ENCODE measurements around the gene GOLGA6L2.

Gene GOLGA6L2

DNA sequence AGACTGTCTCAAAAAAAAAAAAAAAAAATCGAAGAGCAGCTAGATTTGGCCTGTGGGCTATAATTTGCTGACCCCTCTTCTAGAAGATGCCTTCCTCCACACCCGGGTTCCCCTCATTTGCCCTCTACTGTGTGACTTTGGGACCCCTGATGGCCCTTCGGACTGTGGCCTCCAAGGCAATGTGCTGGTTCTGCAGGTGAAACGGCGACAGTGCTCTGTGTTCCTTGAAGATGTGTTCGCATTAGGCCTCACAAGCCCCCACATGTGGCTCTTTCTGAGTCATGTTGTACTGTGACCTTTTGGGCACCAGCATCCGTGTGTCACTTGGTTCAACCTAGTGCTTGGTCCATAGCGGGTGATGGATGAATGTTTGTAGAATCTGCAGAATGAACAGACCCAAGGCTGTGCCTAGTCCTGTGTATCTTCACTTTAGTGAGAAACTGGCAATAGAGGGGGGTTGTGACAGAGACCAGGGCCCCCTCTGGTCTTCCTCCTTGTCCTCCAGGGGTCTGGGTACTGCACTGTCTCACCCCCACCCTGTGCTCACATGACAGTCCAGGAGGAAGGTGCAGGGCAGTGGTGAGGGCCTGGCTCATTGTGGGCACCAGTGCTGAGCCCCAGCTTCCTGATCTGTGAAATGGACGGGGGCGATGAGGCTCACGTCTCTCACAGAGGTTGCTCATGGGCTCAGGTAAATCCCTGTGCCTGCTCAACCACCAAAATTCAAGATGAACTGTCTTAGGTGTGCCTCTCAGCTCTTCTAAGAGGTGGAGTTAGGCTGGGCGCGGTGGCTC, 22.7 kb downstream of the GOLGA6L2 start:
- no peaks in the 10 kb centered on the region for H3K4me1 ChIP-seq (ENCODE audit: control insufficient read depth in 1 of 2, insufficient read depth in 1 of 2, low read depth in 1 of 2, low read length in 1 of 2)
- H3K27ac ChIP-seq: no peak overlapping the region
- H3K27me3 ChIP-seq: no peaks in the 10 kb centered on the region
- H3K36me3 ChIP-seq: no peaks in the 10 kb centered on the region
- H3K9me3 ChIP-seq: no peaks in the 10 kb centered on the region
- TF ChIP-seq, protein P1, sequence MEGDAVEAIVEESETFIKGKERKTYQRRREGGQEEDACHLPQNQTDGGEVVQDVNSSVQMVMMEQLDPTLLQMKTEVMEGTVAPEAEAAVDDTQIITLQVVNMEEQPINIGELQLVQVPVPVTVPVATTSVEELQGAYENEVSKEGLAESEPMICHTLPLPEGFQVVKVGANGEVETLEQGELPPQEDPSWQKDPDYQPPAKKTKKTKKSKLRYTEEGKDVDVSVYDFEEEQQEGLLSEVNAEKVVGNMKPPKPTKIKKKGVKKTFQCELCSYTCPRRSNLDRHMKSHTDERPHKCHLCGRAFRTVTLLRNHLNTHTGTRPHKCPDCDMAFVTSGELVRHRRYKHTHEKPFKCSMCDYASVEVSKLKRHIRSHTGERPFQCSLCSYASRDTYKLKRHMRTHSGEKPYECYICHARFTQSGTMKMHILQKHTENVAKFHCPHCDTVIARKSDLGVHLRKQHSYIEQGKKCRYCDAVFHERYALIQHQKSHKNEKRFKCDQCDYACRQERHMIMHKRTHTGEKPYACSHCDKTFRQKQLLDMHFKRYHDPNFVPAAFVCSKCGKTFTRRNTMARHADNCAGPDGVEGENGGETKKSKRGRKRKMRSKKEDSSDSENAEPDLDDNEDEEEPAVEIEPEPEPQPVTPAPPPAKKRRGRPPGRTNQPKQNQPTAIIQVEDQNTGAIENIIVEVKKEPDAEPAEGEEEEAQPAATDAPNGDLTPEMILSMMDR (IDR thresholded peaks at IDR 0.05): no peak
- H3K4me3 ChIP-seq (ENCODE audit: low read depth in 1 of 2, low read length in 1 of 2): no peak overlapping the region

DNA sequence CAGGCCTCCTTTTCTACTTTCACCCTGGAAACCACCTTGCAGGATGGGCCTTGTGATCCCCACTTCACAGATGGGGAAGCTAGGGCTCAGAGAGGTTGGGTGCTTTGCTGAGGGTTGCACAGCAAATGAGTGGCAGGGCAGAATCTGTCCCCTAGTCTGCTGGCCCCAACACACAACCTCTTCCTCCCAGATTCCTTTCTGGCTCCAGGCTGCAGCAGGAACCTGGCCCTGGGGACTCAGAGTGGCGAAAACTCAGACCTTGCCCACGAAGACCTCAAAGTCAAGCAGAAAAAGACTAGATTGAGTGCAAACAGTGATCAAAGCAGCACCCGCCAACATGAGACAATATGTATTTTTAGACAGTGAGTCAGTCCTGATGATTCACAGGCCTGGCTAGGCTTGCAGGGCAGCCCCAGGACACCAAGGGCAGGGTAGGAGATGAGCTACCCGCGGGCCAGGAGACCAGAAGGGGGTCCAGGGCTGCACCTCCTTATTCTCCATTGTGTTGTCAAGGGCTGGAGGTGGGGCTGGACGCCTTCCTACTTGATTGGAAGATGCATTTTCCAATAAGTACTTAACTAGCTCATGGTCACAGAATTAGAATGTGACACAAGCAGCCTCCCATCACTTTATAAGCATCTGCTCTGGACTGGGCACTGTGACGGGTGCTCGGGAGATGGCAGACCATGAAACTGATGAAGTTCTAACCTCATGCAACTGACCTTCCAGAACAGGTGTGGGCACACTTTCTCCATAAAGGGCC, 23.9 kb downstream of the GOLGA6L2 start:
- H3K4me3 ChIP-seq (ENCODE audit: low read depth in 1 of 2, low read length in 1 of 2): no peak overlapping the region
- no peaks in the 10 kb centered on the region for H3K27me3 ChIP-seq
- TF ChIP-seq, protein P1 (IDR thresholded peaks at IDR 0.05): no peak
- no peak overlapping the region for H3K27ac ChIP-seq
- H3K36me3 ChIP-seq: no peaks in the 10 kb centered on the region
- H3K9me3 ChIP-seq: no peaks in the 10 kb centered on the region
- no peaks in the 10 kb centered on the region for H3K4me1 ChIP-seq (ENCODE audit: control insufficient read depth in 1 of 2, insufficient read depth in 1 of 2, low read depth in 1 of 2, low read length in 1 of 2)

DNA sequence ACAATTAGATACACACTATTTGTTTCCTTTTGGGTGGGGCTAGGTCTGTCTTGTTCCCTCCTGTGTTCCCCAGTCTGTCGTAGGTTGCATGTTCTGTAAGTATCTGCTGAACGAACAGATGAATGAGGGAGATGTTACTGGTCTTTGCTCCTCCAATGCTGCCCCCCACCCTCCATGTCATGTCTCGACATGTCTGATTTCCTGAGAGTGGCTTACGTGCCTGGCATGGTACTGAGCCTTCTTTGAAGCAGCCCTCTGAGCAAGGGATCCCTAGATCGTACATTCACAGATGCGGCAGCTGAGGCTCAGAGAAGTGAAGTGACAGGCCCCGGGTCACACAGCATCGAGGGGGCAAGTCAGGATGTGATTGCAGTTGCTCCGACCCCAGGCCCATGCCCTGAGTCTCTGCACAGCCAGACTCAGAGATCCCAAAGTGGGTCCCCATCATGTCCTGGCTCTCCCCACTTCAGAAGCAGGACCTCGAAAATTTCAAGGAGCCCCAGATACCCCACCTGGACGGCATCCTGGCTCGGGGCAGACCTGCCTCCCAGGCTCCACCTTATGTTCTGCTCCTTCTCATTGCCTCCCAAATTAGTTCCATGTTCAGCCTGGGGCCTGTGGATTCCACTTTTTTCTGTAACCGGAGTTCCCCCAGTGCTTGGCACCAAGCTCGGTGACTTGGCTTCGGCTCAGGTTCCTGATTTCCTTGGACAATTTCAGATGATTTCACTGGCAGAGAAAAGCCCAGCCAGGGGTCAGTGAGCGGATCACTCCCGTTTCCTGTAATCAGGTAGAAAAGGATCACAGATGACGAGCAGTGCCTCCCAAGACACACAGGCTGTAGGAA, 24.7 kb downstream of the GOLGA6L2 start:
- H3K36me3 ChIP-seq: no peaks in the 10 kb centered on the region
- no peak overlapping the region for H3K27ac ChIP-seq
- H3K4me3 ChIP-seq (ENCODE audit: low read depth in 1 of 2, low read length in 1 of 2): no peak overlapping the region
- TF ChIP-seq, protein P1 (IDR thresholded peaks at IDR 0.05): no peak
- no peaks in the 10 kb centered on the region for H3K4me1 ChIP-seq (ENCODE audit: control insufficient read depth in 1 of 2, insufficient read depth in 1 of 2, low read depth in 1 of 2, low read length in 1 of 2)
- no peaks in the 10 kb centered on the region for H3K9me3 ChIP-seq
- no peaks in the 10 kb centered on the region for H3K27me3 ChIP-seq

DNA sequence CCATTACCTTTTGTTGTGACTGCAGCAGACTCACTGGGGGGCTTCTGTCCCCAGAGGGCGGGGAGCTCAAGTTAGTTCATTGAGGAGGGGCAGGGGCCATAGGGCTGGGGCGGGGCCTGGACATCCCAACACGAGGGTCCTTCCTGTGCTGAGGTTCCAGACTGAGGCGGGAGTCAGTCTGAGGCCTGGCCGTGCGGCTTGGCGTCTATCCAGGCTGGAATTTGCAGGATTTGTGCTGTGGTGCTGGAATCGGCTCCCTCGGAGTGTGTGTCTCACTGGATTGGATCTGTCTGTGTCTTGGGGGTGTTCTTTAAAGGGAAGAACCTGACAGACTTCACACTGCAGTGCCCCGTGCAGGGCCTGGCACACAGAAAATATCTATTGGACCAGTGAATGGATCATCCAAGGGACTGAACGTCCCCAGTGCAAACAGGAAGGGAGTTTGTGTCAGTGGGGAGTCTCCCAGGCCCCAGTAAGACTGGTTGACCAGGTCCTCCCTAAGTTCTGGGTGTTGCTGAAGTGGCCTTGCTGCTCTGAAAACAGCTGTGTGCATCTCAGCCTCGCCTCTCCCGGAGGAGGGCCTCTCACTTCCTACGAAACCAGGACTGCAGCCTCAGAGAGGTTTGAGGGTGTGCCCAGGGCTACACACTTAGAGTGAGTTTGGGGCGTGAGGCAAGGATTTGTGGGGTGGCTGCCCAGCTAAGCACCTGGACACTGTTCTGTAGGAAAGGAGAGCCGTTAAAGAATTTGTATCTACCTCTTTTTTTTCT, 26.1 kb downstream of the GOLGA6L2 start:
- no peaks in the 10 kb centered on the region for H3K36me3 ChIP-seq
- no peaks in the 10 kb centered on the region for H3K27me3 ChIP-seq
- no peak overlapping the region for H3K27ac ChIP-seq
- H3K4me1 ChIP-seq (ENCODE audit: control insufficient read depth in 1 of 2, insufficient read depth in 1 of 2, low read depth in 1 of 2, low read length in 1 of 2): no peaks in the 10 kb centered on the region
- H3K9me3 ChIP-seq: no peaks in the 10 kb centered on the region
- TF ChIP-seq, protein P1 (IDR thresholded peaks at IDR 0.05): no peak
- H3K4me3 ChIP-seq (ENCODE audit: low read depth in 1 of 2, low read length in 1 of 2): no peak overlapping the region

Measured in neutrophil (primary cell).